SU-DHL-6 (cell line): ENCODE data around the gene IQCE.

Experiments
- CTCF ChIP-seq: fragments of 200-600 bp; sonication (generic); IDR thresholded peaks from one replicate; pipeline ENCODE4 v1.5.1; 2017; ENCODE audit warnings: antibody characterized with exemption, mild to moderate bottlenecking, low read length, moderate library complexity; ENCODE audit not compliant: insufficient read depth, poor library complexity, severe bottlenecking
- EZH2phosphoT487 ChIP-seq: fragments of 200-600 bp; sonication (generic), shearing (Covaris generic); conservative IDR thresholded peaks from 2 replicates; pipeline ENCODE4 v1.6.1; 2018; ENCODE audit warnings: mild to moderate bottlenecking, antibody characterized with exemption, low read length, moderate library complexity, mixed read lengths

GRCh38 chr7:2539031-2539911 lies 19.5 kb upstream of the IQCE start:
- TF ChIP-seq CTCF (no peak), EZH2phosphoT487 (no peak)
